CD8-positive, alpha-beta memory T cell (primary cell): ENCODE results near the gene EIF2AK3. TPM values are rescaled to one million over a fixed set of nuclear protein-coding genes. Genes with fewer than 3 reads are reported as not detected.

Source experiments
- CTCF ChIA-PET: fragments of 350-600 bp; sonication (Branson Sonifier 250); formaldehyde crosslinking; loops from one replicate; lab custom pipeline; 2021; ENCODE audit warnings: antibody characterized with exemption; lab: Charles Lee
- POLR2A ChIA-PET: fragments of 350-600 bp; sonication (Branson Sonifier 250); formaldehyde crosslinking; loops from one replicate; lab custom pipeline; 2021; ENCODE audit warnings: antibody characterized with exemption; lab: Charles Lee
- DNase-seq, 5 donors: peaks; one replicate each; pipeline versions ENCODE4 v3.0.0 to v3.0.0-alpha.2; 2020 to 2022; ENCODE audit warnings: mixed read lengths in 1 of 5
- H3K27ac ChIP-seq: one replicate; pipeline ENCODE4 v1.7.0; 2013; ENCODE audit warnings: low read depth, mild to moderate bottlenecking, low read length, moderate library complexity
- H3K27me3 ChIP-seq: 2 replicates; pipeline ENCODE4 v1.7.0; 2013; ENCODE audit warnings: low read length, mild to moderate bottlenecking; ENCODE audit not compliant: insufficient read depth, poor library complexity, severe bottlenecking
- H3K36me3 ChIP-seq: 2 replicates; pipeline ENCODE4 v1.7.0; 2013; ENCODE audit warnings: mild to moderate bottlenecking, low read length, moderate library complexity; ENCODE audit not compliant: insufficient read depth
- H3K4me1 ChIP-seq: 2 replicates; pipeline ENCODE4 v1.7.0; 2013; ENCODE audit warnings: mild to moderate bottlenecking, low read length, moderate library complexity; ENCODE audit not compliant: insufficient read depth
- H3K4me3 ChIP-seq: 2 replicates; pipeline ENCODE4 v1.7.0; 2013; ENCODE audit warnings: mild to moderate bottlenecking, low read length
- H3K9me3 ChIP-seq: 2 replicates; pipeline ENCODE4 v1.7.0; 2013; ENCODE audit warnings: mild to moderate bottlenecking, low read length
- H3K27ac Mint-ChIP-seq, 8 donors: one replicate each; pipeline ENCODE4 v1.8.0; 2020 to 2021; ENCODE audit warnings: mixed read lengths in 8 of 8, mild to moderate bottlenecking in 6 of 8, inconsistent platforms in 3 of 8, moderate library complexity in 3 of 8
- H3K27me3 Mint-ChIP-seq, 2 donors: one replicate each; pipeline ENCODE4 v1.8.0; 2020 to 2021; ENCODE audit warnings: mixed read lengths in 2 of 2, mild to moderate bottlenecking in 1 of 2, moderate library complexity in 1 of 2
- H3K36me3 Mint-ChIP-seq, 3 donors: one replicate each; pipeline ENCODE4 v1.8.0; 2020 to 2021; ENCODE audit warnings: mixed read lengths in 3 of 3, inconsistent platforms in 1 of 3, mild to moderate bottlenecking in 1 of 3
- H3K4me1 Mint-ChIP-seq, 3 donors: one replicate each; pipeline ENCODE4 v1.8.0; 2020 to 2021; ENCODE audit warnings: mixed read lengths in 3 of 3, inconsistent platforms in 1 of 3, mild to moderate bottlenecking in 1 of 3
- H3K4me3 Mint-ChIP-seq, 7 donors: one replicate each; pipeline ENCODE4 v1.8.0; 2020 to 2021; ENCODE audit warnings: mixed read lengths in 7 of 7, mild to moderate bottlenecking in 6 of 7, moderate library complexity in 4 of 7, inconsistent platforms in 2 of 7
- H3K9me3 Mint-ChIP-seq, 5 donors: one replicate each; pipeline ENCODE4 v1.8.0; 2020 to 2022; ENCODE audit warnings: mixed read lengths in 5 of 5, mild to moderate bottlenecking in 3 of 5, moderate library complexity in 2 of 5, inconsistent platforms in 1 of 5
- polyA plus RNA-seq: library from polyadenylated mRNA; unstranded; fragments of 300-500 nt; fragmentation: Illumina TruSeq; gene quantifications from one replicate; pipeline ENCODE4 v1.2.3, GENCODE V29; 2021
- total RNA-seq, 2 experiments: library from RNA; stranded (reverse); gene quantifications; one replicate each; pipeline ENCODE4 v1.2.3, GENCODE V29; 2021

EIF2AK3 gene
- total and polyA plus RNA-seq, 3 experiments from 2014 or later = 10.2 to 15.0 (median 13.0) TPM

- H3K27ac Mint-ChIP-seq = peak overlapping the region in 1 of 8 donors; percentile 8
- Histone ChIP-seq H3K27me3 (no peaks in the 10 kb centered on the region), H3K36me3 (peaks cover 15% of the 10 kb centered on the region), H3K4me3 (no peak overlapping the region), H3K4me1 (no peaks in the 10 kb centered on the region), H3K27ac (no peak overlapping the region), H3K9me3 (no peaks in the 10 kb centered on the region)
- H3K4me3 Mint-ChIP-seq = no peak overlapping the region
- DNase-seq = no peak
- no peaks in the 10 kb centered on the region for H3K9me3 Mint-ChIP-seq
- H3K4me1 Mint-ChIP-seq = peaks cover 3 to 16% (median 11%) of the 10 kb centered on the region in 3 donors
- ChIA-PET CTCF (no interaction called here), POLR2A (no interaction called here)
- peaks cover 9 to 65% (median 21%) of the 10 kb centered on the region in 3 donors for H3K36me3 Mint-ChIP-seq
- H3K27me3 Mint-ChIP-seq = no peaks in the 10 kb centered on the region
Measured at GRCh38 chr2:88564402-88564801, 62.9 kb downstream of the EIF2AK3 start.

GRCh38 chr2:88563129-88563528, 64.1 kb downstream of the EIF2AK3 start:
- Mint-ChIP-seq H3K27ac (peak overlapping the region in 3 of 8 donors; percentile 19 to 43 (median 29)), H3K36me3 (peaks cover 9 to 62% (median 20%) of the 10 kb centered on the region in 3 donors), H3K4me3 (no peak overlapping the region), H3K4me1 (peaks cover 3 to 16% (median 11%) of the 10 kb centered on the region in 3 donors), H3K9me3 (no peaks in the 10 kb centered on the region), H3K27me3 (no peaks in the 10 kb centered on the region)
- Histone ChIP-seq H3K27me3 (no peaks in the 10 kb centered on the region), H3K27ac (no peak overlapping the region), H3K4me1 (no peaks in the 10 kb centered on the region), H3K36me3 (peaks cover 13% of the 10 kb centered on the region), H3K4me3 (no peak overlapping the region), H3K9me3 (no peaks in the 10 kb centered on the region)
- ChIA-PET CTCF (no interaction called here), POLR2A (no interaction called here)
- DNase-seq = no peak

- ChIA-PET CTCF (no interaction called here), POLR2A (no interaction called here)
- Histone ChIP-seq H3K9me3 (no peaks in the 10 kb centered on the region), H3K4me3 (no peak overlapping the region), H3K36me3 (peaks cover 13% of the 10 kb centered on the region), H3K4me1 (no peaks in the 10 kb centered on the region), H3K27me3 (no peaks in the 10 kb centered on the region), H3K27ac (no peak overlapping the region)
- no peaks in the 10 kb centered on the region for H3K27me3 Mint-ChIP-seq
- H3K36me3 Mint-ChIP-seq = peaks cover 9 to 61% (median 16%) of the 10 kb centered on the region in 3 donors
- peak overlapping the region in 5 of 8 donors; percentile 18 to 59 (median 44) for H3K27ac Mint-ChIP-seq
- DNase-seq = no peak
- H3K9me3 Mint-ChIP-seq = no peaks in the 10 kb centered on the region
- peak overlapping the region in 1 of 7 donors; percentile 70 for H3K4me3 Mint-ChIP-seq
- peaks cover 1 to 11% (median 9%) of the 10 kb centered on the region in 3 donors for H3K4me1 Mint-ChIP-seq
Measured at GRCh38 chr2:88561646-88562388, 65.4 kb downstream of the EIF2AK3 start.

GRCh38 chr2:88560619-88561307, 66.5 kb downstream of the EIF2AK3 start:
- Histone ChIP-seq H3K27ac (no peak overlapping the region), H3K9me3 (no peaks in the 10 kb centered on the region), H3K4me3 (no peak overlapping the region), H3K4me1 (no peaks in the 10 kb centered on the region), H3K27me3 (no peaks in the 10 kb centered on the region), H3K36me3 (peaks cover 13% of the 10 kb centered on the region)
- Mint-ChIP-seq H3K4me3 (no peak overlapping the region), H3K4me1 (peaks cover 1 to 11% (median 9%) of the 10 kb centered on the region in 3 donors), H3K27ac (peak overlapping the region in 5 of 8 donors; percentile 14 to 86 (median 60)), H3K36me3 (peaks cover 9 to 59% (median 19%) of the 10 kb centered on the region in 3 donors), H3K27me3 (no peaks in the 10 kb centered on the region), H3K9me3 (no peaks in the 10 kb centered on the region)
- no peak for DNase-seq
- ChIA-PET CTCF (no interaction called here), POLR2A (no interaction called here)

- Histone ChIP-seq H3K9me3 (no peaks in the 10 kb centered on the region), H3K27me3 (no peaks in the 10 kb centered on the region), H3K4me3 (no peak overlapping the region), H3K27ac (no peak overlapping the region), H3K36me3 (peaks cover 8% of the 10 kb centered on the region), H3K4me1 (no peaks in the 10 kb centered on the region)
- H3K4me1 Mint-ChIP-seq = peaks cover 1 to 8% (median 6%) of the 10 kb centered on the region in 3 donors
- peaks cover 9 to 54% (median 25%) of the 10 kb centered on the region in 3 donors for H3K36me3 Mint-ChIP-seq
- H3K4me3 Mint-ChIP-seq = no peak overlapping the region
- no peak for DNase-seq
- H3K9me3 Mint-ChIP-seq = no peaks in the 10 kb centered on the region
- ChIA-PET CTCF (interaction anchor here (0.7 kb wide), 1 partner anchor 114 kb away, joined by 3 read pairs; no protein-coding TSS in a partner anchor), POLR2A (no interaction called here)
- no peaks in the 10 kb centered on the region for H3K27me3 Mint-ChIP-seq
- no peak overlapping the region for H3K27ac Mint-ChIP-seq
Measured at GRCh38 chr2:88557290-88557689, 70.0 kb downstream of the EIF2AK3 start.

GRCh38 chr2:88556026-88556425, 71.2 kb downstream of the EIF2AK3 start:
- Mint-ChIP-seq H3K9me3 (no peaks in the 10 kb centered on the region), H3K27ac (peak overlapping the region in 1 of 8 donors; percentile 7), H3K4me1 (peaks cover 0 to 9% (median 4%) of the 10 kb centered on the region in 3 donors), H3K36me3 (peaks cover 5 to 44% (median 21%) of the 10 kb centered on the region in 3 donors), H3K27me3 (no peaks in the 10 kb centered on the region), H3K4me3 (no peak overlapping the region)
- no peak overlapping the region for H3K27ac ChIP-seq
- H3K36me3 ChIP-seq = peaks cover 4% of the 10 kb centered on the region
- CTCF ChIA-PET = no interaction called here
- no peak overlapping the region for H3K4me3 ChIP-seq
- H3K4me1 ChIP-seq = no peaks in the 10 kb centered on the region
- POLR2A ChIA-PET = no interaction called here
- no peaks in the 10 kb centered on the region for H3K27me3 ChIP-seq
- no peak for DNase-seq
- H3K9me3 ChIP-seq = no peaks in the 10 kb centered on the region

- no peaks in the 10 kb centered on the region for H3K4me1 ChIP-seq
- no peaks in the 10 kb centered on the region for H3K36me3 ChIP-seq
- H3K27me3 ChIP-seq = no peaks in the 10 kb centered on the region
- POLR2A ChIA-PET = no interaction called here
- Mint-ChIP-seq H3K27ac (peak overlapping the region in 2 of 8 donors; percentile 6 to 56), H3K4me3 (no peak overlapping the region), H3K9me3 (no peaks in the 10 kb centered on the region), H3K4me1 (peaks cover 3 to 8% (median 4%) of the 10 kb centered on the region in 3 donors), H3K36me3 (peaks cover 0 to 27% (median 14%) of the 10 kb centered on the region in 3 donors), H3K27me3 (peaks cover 6 to 12% of the 10 kb centered on the region in 2 donors)
- no peak overlapping the region for H3K4me3 ChIP-seq
- no peak for DNase-seq
- H3K27ac ChIP-seq = no peak overlapping the region
- CTCF ChIA-PET = no interaction called here
- H3K9me3 ChIP-seq = no peaks in the 10 kb centered on the region
Measured at GRCh38 chr2:88554189-88554588, 73.1 kb downstream of the EIF2AK3 start.
